Cortex of kidney (tissue), 1 donor: ENCODE measurements around the gene TGFA.

Experiments
- DNase-seq: peaks from one replicate; lab custom pipeline; 2025; lab: John Stamatoyannopoulos, UW

TGFA gene

GRCh38 chr2:70523996-70524965, 29.3 kb downstream of the TGFA start:
- no peak for DNase-seq

- no peak for DNase-seq
These were observed 30.0 kb downstream of the TGFA start for GRCh38 chr2:70523672-70523995.

GRCh38 chr2:70522627-70523026, 31.0 kb downstream of the TGFA start:
- no peak for DNase-seq

- no peak for DNase-seq
These were observed 32.8 kb downstream of the TGFA start for GRCh38 chr2:70520825-70521224.

GRCh38 chr2:70519453-70519852, 34.2 kb downstream of the TGFA start:
- no peak for DNase-seq

GRCh38 chr2:70518557-70518956, 35.1 kb downstream of the TGFA start:
- DNase-seq, result no peak

- DNase-seq, result no peak
These were observed 35.8 kb downstream of the TGFA start for GRCh38 chr2:70517804-70518203.

GRCh38 chr2:70516596-70516995, 37.0 kb downstream of the TGFA start:
- DNase-seq, result no peak

GRCh38 chr2:70515938-70516337, 37.7 kb downstream of the TGFA start:
- no peak for DNase-seq

GRCh38 chr2:70514612-70515055, 39.0 kb downstream of the TGFA start:
- no peak for DNase-seq

- no peak for DNase-seq
These were observed 39.9 kb downstream of the TGFA start for GRCh38 chr2:70513738-70514137.

- DNase-seq, result no peak
These were observed 41.5 kb downstream of the TGFA start for GRCh38 chr2:70511971-70512729.

GRCh38 chr2:70510313-70510712, 43.3 kb downstream of the TGFA start:
- no peak for DNase-seq

GRCh38 chr2:70509565-70509964, 44.1 kb downstream of the TGFA start:
- no peak for DNase-seq

GRCh38 chr2:70508711-70509462, 44.7 kb downstream of the TGFA start:
- DNase-seq, result no peak

- DNase-seq, result no peak
These were observed 47.8 kb downstream of the TGFA start for GRCh38 chr2:70505613-70506391.

GRCh38 chr2:70504750-70505149, 48.9 kb downstream of the TGFA start:
- DNase-seq, result no peak

- no peak for DNase-seq
These were observed 49.7 kb downstream of the TGFA start for GRCh38 chr2:70503896-70504295.

- DNase-seq, result no peak
These were observed 51.9 kb downstream of the TGFA start for GRCh38 chr2:70501728-70502127.

GRCh38 chr2:70501215-70501614, 52.4 kb downstream of the TGFA start:
- DNase-seq, result no peak

- no peak for DNase-seq
These were observed 54.4 kb downstream of the TGFA start for GRCh38 chr2:70499253-70499652.

- no peak for DNase-seq
These were observed 55.1 kb downstream of the TGFA start for GRCh38 chr2:70498528-70498927.
